Endodermal cell (in vitro differentiated cells): ENCODE measurements around the gene TPRG1L. TPM values are rescaled to one million over a fixed set of nuclear protein-coding genes. Genes with fewer than 3 reads are reported as not detected.

Source experiments
- DNase-seq: peaks from one replicate; pipeline ENCODE4 v3.0.0-alpha.2; 2017
- H3K27ac ChIP-seq: 2 replicates; pipeline ENCODE4 v1.5.1; 2013; ENCODE audit warnings: mild to moderate bottlenecking, low read depth, low read length, moderate library complexity
- H3K27me3 ChIP-seq: 2 replicates; pipeline ENCODE4 v1.6.1; 2013; ENCODE audit warnings: mild to moderate bottlenecking, low read length, moderate library complexity; ENCODE audit not compliant: insufficient read depth, control insufficient read depth, poor library complexity, severe bottlenecking
- H3K36me3 ChIP-seq: 2 replicates; pipeline ENCODE4 v1.7.0; 2013; ENCODE audit warnings: mild to moderate bottlenecking, low read length, moderate library complexity; ENCODE audit not compliant: control insufficient read depth, insufficient read depth
- H3K4me1 ChIP-seq: one replicate; pipeline ENCODE4 v1.7.0; 2013; ENCODE audit warnings: low read length; ENCODE audit not compliant: control insufficient read depth, insufficient read depth
- H3K4me3 ChIP-seq: 2 replicates; pipeline ENCODE4 v1.5.1; 2013; ENCODE audit warnings: mild to moderate bottlenecking, low read length, moderate library complexity
- H3K9ac ChIP-seq: 2 replicates; pipeline ENCODE4 v1.6.1; 2013; ENCODE audit warnings: mild to moderate bottlenecking, low read length, moderate library complexity; ENCODE audit not compliant: poor library complexity, severe bottlenecking; ENCODE audit errors: extremely low read depth
- H3K9me3 ChIP-seq: 2 replicates; pipeline ENCODE4 v1.6.1; 2013; ENCODE audit warnings: mild to moderate bottlenecking, low read length, moderate library complexity; ENCODE audit not compliant: control insufficient read depth
- H3K27ac Mint-ChIP-seq: 2 replicates; pipeline ENCODE4 v1.8.0; 2020; ENCODE audit warnings: mixed read lengths
- H3K27me3 Mint-ChIP-seq: 2 replicates; pipeline ENCODE4 v1.8.0; 2021; ENCODE audit warnings: mild to moderate bottlenecking, mixed read lengths; ENCODE audit not compliant: insufficient read depth
- H3K36me3 Mint-ChIP-seq: 2 replicates; pipeline ENCODE4 v1.8.0; 2020; ENCODE audit warnings: low read depth, mixed read lengths
- H3K4me1 Mint-ChIP-seq: 2 replicates; pipeline ENCODE4 v1.8.0; 2020; ENCODE audit warnings: mixed read lengths
- H3K4me3 Mint-ChIP-seq: 2 replicates; pipeline ENCODE4 v1.8.0; 2020; ENCODE audit warnings: mild to moderate bottlenecking, moderate library complexity, mixed read lengths
- H3K9me3 Mint-ChIP-seq: 2 replicates; pipeline ENCODE4 v1.8.0; 2020; ENCODE audit warnings: mild to moderate bottlenecking, mixed read lengths
- WGBS, 2 experiments: methylation state at CpG; one replicate each; pipeline versions ENCODE4 v1.1.5 to v1.1.7; 2013; ENCODE audit warnings: missing lambda C conversion rate in 2 of 2, mixed read lengths in 1 of 2; ENCODE audit not compliant: insufficient coverage in 1 of 2, insufficient read length in 1 of 2; 5-methylcytosine and 5-hydroxymethylcytosine counted together
- total RNA-seq, 2 donors: library from RNA; stranded (reverse); fragmentation: NEBNext Ultra II Directional in 1 of 2; extraction: Animal tissue kit (Norgen Biotek cat#: 25700) in 1 of 2; gene quantifications; 2 replicates in 1 of 2; 3 replicates in 1 of 2; pipeline ENCODE4 v1.2.1, GENCODE V29; 2021
- TF ChIP-seq, protein P1 (sequence below): fragments of 200-600 bp; sonication (generic); conservative IDR thresholded peaks from 2 replicates; pipeline ENCODE4 v1.5.0; 2021; ENCODE audit warnings: antibody characterized with exemption, mild to moderate bottlenecking

Gene TPRG1L
- total RNA-seq, 2 donors from 2014 or later, result 50.4 to 56.4 TPM

DNA sequence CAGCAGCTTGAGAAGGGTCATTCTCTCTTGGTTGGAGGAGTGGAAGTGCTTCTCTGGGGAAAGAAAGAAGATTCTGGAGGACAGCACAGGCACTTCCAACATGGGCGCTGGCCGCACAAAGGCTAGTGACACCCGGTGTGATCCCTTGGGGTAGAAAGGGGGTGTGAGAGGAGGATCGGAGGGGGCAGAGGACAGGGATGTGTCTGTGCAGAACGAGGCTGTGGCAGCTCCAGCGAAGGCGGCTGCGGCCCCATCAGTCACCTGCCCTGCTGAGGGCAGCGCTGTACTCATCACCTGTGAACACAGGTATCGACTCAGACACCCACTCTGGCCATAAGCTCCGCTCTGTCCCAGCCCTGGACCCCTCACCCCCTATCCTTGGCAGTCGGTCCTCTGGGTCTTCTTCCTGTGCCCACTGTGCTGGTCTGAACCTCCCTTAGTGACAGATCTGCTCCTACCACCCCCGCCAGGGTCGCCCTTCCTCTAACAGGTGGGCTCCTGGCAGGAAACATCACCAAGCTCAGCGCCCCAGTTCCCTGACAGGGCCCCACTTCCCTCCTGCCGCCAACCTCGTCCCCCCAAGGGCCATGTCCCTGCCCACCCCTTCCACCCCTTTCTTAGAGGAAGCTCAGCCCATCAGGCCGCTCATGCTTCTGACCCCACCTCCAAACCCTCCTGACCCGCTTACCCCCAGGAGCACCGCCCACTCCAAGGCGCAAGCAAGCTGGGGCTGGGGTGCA, 47.6 kb downstream of the TPRG1L start:
- Mint-ChIP-seq H3K36me3 (no peaks in the 10 kb centered on the region), H3K9me3 (no peaks in the 10 kb centered on the region), H3K27ac (no peak overlapping the region), H3K4me3 (no peak overlapping the region), H3K27me3 (peaks cover 12% of the 10 kb centered on the region), H3K4me1 (no peaks in the 10 kb centered on the region)
- peaks cover 5% of the 10 kb centered on the region for H3K27me3 ChIP-seq
- H3K9ac ChIP-seq, result no peak overlapping the region
- no peak overlapping the region for H3K4me3 ChIP-seq
- H3K36me3 ChIP-seq, result no peaks in the 10 kb centered on the region
- H3K9me3 ChIP-seq, result no peaks in the 10 kb centered on the region
- TF ChIP-seq, protein P1, sequence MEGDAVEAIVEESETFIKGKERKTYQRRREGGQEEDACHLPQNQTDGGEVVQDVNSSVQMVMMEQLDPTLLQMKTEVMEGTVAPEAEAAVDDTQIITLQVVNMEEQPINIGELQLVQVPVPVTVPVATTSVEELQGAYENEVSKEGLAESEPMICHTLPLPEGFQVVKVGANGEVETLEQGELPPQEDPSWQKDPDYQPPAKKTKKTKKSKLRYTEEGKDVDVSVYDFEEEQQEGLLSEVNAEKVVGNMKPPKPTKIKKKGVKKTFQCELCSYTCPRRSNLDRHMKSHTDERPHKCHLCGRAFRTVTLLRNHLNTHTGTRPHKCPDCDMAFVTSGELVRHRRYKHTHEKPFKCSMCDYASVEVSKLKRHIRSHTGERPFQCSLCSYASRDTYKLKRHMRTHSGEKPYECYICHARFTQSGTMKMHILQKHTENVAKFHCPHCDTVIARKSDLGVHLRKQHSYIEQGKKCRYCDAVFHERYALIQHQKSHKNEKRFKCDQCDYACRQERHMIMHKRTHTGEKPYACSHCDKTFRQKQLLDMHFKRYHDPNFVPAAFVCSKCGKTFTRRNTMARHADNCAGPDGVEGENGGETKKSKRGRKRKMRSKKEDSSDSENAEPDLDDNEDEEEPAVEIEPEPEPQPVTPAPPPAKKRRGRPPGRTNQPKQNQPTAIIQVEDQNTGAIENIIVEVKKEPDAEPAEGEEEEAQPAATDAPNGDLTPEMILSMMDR, result no peak
- no peak for DNase-seq
- H3K4me1 ChIP-seq, result peaks cover 3% of the 10 kb centered on the region
- H3K27ac ChIP-seq, result no peak overlapping the region
- 86 to 94% methylated on average over 15 to 21 of the region's 21 CpGs for whole genome bisulfite sequencing, 2 experiments

DNA sequence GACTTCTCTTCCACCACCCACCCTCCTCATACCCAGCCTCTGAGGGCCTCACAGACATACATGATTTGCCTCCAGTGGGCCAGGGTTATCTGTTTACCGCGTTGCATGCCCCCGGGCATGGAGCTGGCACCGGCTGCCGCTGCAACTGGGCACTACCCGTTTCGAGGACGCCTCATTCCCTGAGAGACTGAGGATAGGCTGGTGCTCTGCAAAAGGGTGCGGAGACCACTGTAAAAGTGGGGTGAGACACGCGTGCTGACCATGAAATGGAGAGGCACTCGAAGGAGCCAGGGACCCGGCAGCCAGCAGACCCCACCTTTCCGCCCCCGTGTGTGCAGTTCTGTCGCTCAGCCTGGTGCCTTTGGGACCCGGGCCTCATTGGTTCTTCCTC, 48.2 kb downstream of the TPRG1L start:
- Mint-ChIP-seq H3K4me3 (no peak overlapping the region), H3K9me3 (no peaks in the 10 kb centered on the region), H3K4me1 (no peaks in the 10 kb centered on the region), H3K27me3 (peaks cover 10% of the 10 kb centered on the region), H3K36me3 (no peaks in the 10 kb centered on the region), H3K27ac (no peak overlapping the region)
- no peaks in the 10 kb centered on the region for H3K9me3 ChIP-seq
- H3K9ac ChIP-seq, result no peak overlapping the region
- no peak for DNase-seq
- 91 to 96% methylated on average over 13 to 17 of the region's 17 CpGs for WGBS, 2 experiments
- TF ChIP-seq, protein P1, result no peak
- H3K27me3 ChIP-seq, result peaks cover 5% of the 10 kb centered on the region
- no peaks in the 10 kb centered on the region for H3K36me3 ChIP-seq
- H3K4me1 ChIP-seq, result peaks cover 3% of the 10 kb centered on the region
- no peak overlapping the region for H3K27ac ChIP-seq
- no peak overlapping the region for H3K4me3 ChIP-seq

DNA sequence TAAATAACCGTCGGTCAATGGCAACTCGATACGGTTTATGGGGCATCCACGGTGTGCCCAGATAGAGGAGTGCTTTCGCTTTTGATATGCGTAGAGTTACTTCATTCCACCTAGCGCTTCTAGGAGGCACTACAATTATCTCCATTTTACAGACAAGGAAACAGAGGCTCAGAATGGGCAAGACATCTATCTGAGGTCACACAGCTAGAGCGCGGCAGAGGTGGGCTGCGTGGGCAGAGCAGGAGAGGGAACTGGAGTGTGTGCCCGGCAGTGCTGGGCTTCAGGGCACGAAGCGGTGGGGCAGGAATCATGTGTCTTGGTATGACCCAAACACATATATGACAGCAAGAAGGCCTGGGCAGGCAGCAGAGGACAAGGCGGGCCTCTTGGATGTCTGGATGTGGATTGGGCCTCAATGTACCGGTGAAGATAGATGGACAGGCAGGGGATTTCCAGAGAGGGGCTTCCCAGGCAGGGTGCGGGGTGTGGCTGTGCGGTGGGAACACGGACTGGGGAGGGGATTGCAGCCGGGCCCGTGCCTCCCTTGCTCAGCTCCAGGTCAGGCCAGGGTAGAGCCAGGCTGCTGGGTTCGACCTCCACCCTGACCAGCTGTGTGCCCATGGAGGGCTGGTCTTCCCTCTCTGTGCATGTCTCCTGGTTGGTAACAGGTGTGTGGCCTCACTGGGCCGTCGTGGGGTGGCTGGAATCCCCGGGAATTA, 48.7 kb downstream of the TPRG1L start:
- Mint-ChIP-seq H3K27me3 (peaks cover 9% of the 10 kb centered on the region), H3K27ac (no peak overlapping the region), H3K36me3 (no peaks in the 10 kb centered on the region), H3K9me3 (no peaks in the 10 kb centered on the region), H3K4me1 (no peaks in the 10 kb centered on the region), H3K4me3 (no peak overlapping the region)
- Histone ChIP-seq H3K36me3 (no peaks in the 10 kb centered on the region), H3K27me3 (peaks cover 5% of the 10 kb centered on the region), H3K4me3 (no peak overlapping the region), H3K9ac (no peak overlapping the region), H3K9me3 (no peaks in the 10 kb centered on the region), H3K27ac (no peak overlapping the region), H3K4me1 (peaks cover 3% of the 10 kb centered on the region)
- no peak for DNase-seq
- TF ChIP-seq, protein P1, result no peak
- 90 to 95% methylated on average over 14 to 25 of the region's 25 CpGs for WGBS, 2 experiments
